Natural killer cell (primary cell): ENCODE measurements around the gene KATNIP. TPM values are rescaled to one million over a fixed set of nuclear protein-coding genes. Genes with fewer than 3 reads are reported as not detected.

Experiments
- ATAC-seq, 3 donors: fragments of 150-1000 bp in 2 of 3; fragments of 200-7000 bp in 1 of 3; cut with Tn5 transposase; 1 replicate in 1 of 3; 2 replicates in 2 of 3; pipeline ENCODE4 v1.10.0; 2021; ENCODE audit warnings: mild to moderate bottlenecking in 2 of 3, moderate library complexity in 2 of 3
- DNase-seq, 2 donors: peaks; one replicate each; pipeline versions ENCODE4 v3.0.0 to v3.0.0-alpha.2; 2013 to 2021; ENCODE audit warnings: mixed read lengths in 1 of 2
- H3K27ac ChIP-seq: one replicate; pipeline ENCODE4 v1.5.1; 2013; ENCODE audit warnings: mild to moderate bottlenecking, low read length
- H3K27me3 ChIP-seq: one replicate; pipeline ENCODE4 v1.6.1; 2013; ENCODE audit warnings: low read length; ENCODE audit not compliant: control insufficient read depth, insufficient read depth
- H3K36me3 ChIP-seq: one replicate; pipeline ENCODE4 v1.6.1; 2013; ENCODE audit warnings: low read length; ENCODE audit not compliant: control insufficient read depth, insufficient read depth
- H3K4me1 ChIP-seq: one replicate; pipeline ENCODE4 v1.6.1; 2013; ENCODE audit warnings: low read length; ENCODE audit not compliant: control insufficient read depth, insufficient read depth
- H3K4me3 ChIP-seq: one replicate; pipeline ENCODE4 v1.5.1; 2013; ENCODE audit warnings: low read length
- H3K9me3 ChIP-seq: one replicate; pipeline ENCODE4 v1.6.1; 2013; ENCODE audit warnings: low read length; ENCODE audit not compliant: control insufficient read depth, insufficient read depth
- H3K27ac Mint-ChIP-seq, 2 donors: one replicate each; pipeline ENCODE4 v1.8.0; 2022; ENCODE audit warnings: mild to moderate bottlenecking in 2 of 2, mixed read lengths in 2 of 2, moderate library complexity in 1 of 2
- H3K27me3 Mint-ChIP-seq, 2 donors: one replicate each; pipeline ENCODE4 v1.8.0; 2022; ENCODE audit warnings: low read depth in 2 of 2, mixed read lengths in 2 of 2
- H3K36me3 Mint-ChIP-seq: one replicate; pipeline ENCODE4 v1.8.0; 2022; ENCODE audit warnings: mixed read lengths
- H3K4me1 Mint-ChIP-seq, 2 donors: one replicate each; pipeline ENCODE4 v1.8.0; 2022; ENCODE audit warnings: mixed read lengths in 2 of 2
- H3K4me3 Mint-ChIP-seq: one replicate; pipeline ENCODE4 v1.8.0; 2022; ENCODE audit warnings: mild to moderate bottlenecking, moderate library complexity, mixed read lengths
- H3K9me3 Mint-ChIP-seq, 2 donors: one replicate each; pipeline ENCODE4 v1.8.0; 2022; ENCODE audit warnings: mixed read lengths in 2 of 2
- CTCF ChIP-seq: fragments of 200-600 bp; IDR thresholded peaks from one replicate; pipeline ENCODE4 v1.8.0; 2022; ENCODE audit warnings: antibody characterized with exemption
- WGBS: methylation state at CpG from one replicate; pipeline ENCODE4 v1.1.7; 2013; ENCODE audit warnings: missing lambda C conversion rate; ENCODE audit not compliant: insufficient coverage; 5-methylcytosine and 5-hydroxymethylcytosine counted together
- intact Hi-C: fragments of 100-400 bp; cut with micrococcal nuclease; formaldehyde crosslinking; loops from one replicate; pipeline ENCODE4 v1.14.2; 2022
- total RNA-seq, 4 donors: library from RNA; stranded (reverse); fragments of 120-200 nt in 1 of 4; gene quantifications; one replicate each; pipeline versions ENCODE4 v1.2.3 to v1.2.4, GENCODE V29; 2013 to 2022

The KATNIP gene
- total RNA-seq, 3 donors from 2014 or later (not counting 1 experiment from before 2014, with no cell fraction given): 32.6 to 38.4 (median 32.7) TPM

- H3K27me3 Mint-ChIP-seq: no peaks in the 10 kb centered on the region
- H3K27me3 ChIP-seq: no peaks in the 10 kb centered on the region
- peak overlapping the region; percentile 99 to 100 for H3K27ac Mint-ChIP-seq
- peak overlapping the region; percentile 75 for H3K27ac ChIP-seq
- H3K36me3 ChIP-seq: no peaks in the 10 kb centered on the region
- H3K4me3 Mint-ChIP-seq: peak overlapping the region; percentile 99
- intact Hi-C loops: no loop called here
- H3K4me1 ChIP-seq: peaks cover 25% of the 10 kb centered on the region
- ATAC-seq (no peak), DNase-seq (no peak)
- peak overlapping the region; percentile 52 for H3K4me3 ChIP-seq
- peaks cover 49 to 51% of the 10 kb centered on the region in 2 donors for H3K4me1 Mint-ChIP-seq
- TF ChIP-seq CTCF: no peak
- WGBS: 50% methylated on average over 4 of the region's 4 CpGs
- no peaks in the 10 kb centered on the region for H3K36me3 Mint-ChIP-seq
- no peaks in the 10 kb centered on the region for H3K9me3 ChIP-seq
- H3K9me3 Mint-ChIP-seq: no peaks in the 10 kb centered on the region
Measured at GRCh38 chr16:27550582-27550920, 607 bp downstream of the KATNIP start.

GRCh38 chr16:27551036-27551435 lies 1.1 kb downstream of the KATNIP start:
- TF ChIP-seq CTCF: no peak
- Histone ChIP-seq H3K27ac (peak overlapping the region; percentile 75), H3K4me1 (peaks cover 25% of the 10 kb centered on the region), H3K9me3 (no peaks in the 10 kb centered on the region), H3K27me3 (no peaks in the 10 kb centered on the region), H3K4me3 (no peak overlapping the region), H3K36me3 (no peaks in the 10 kb centered on the region)
- H3K4me3 Mint-ChIP-seq: peak overlapping the region; percentile 59
- ATAC-seq: no peak
- H3K9me3 Mint-ChIP-seq: no peaks in the 10 kb centered on the region
- H3K27ac Mint-ChIP-seq: peak overlapping the region; percentile 99 to 100
- no peaks in the 10 kb centered on the region for H3K36me3 Mint-ChIP-seq
- WGBS: no CpG with 5 or more reads among the region's 1 CpG
- H3K27me3 Mint-ChIP-seq: no peaks in the 10 kb centered on the region
- DNase-seq: no peak
- H3K4me1 Mint-ChIP-seq: peaks cover 46 to 49% of the 10 kb centered on the region in 2 donors
- intact Hi-C loops: no loop called here

GRCh38 chr16:27556471-27556870 lies 6.5 kb downstream of the KATNIP start:
- no peak overlapping the region for H3K4me3 Mint-ChIP-seq
- no peaks in the 10 kb centered on the region for H3K27me3 Mint-ChIP-seq
- H3K36me3 Mint-ChIP-seq: no peaks in the 10 kb centered on the region
- no peak overlapping the region for H3K27ac Mint-ChIP-seq
- ATAC-seq: no peak
- H3K27ac ChIP-seq: no peak overlapping the region
- H3K9me3 Mint-ChIP-seq: no peaks in the 10 kb centered on the region
- DNase-seq: no peak
- H3K4me1 Mint-ChIP-seq: peaks cover 0 to 4% of the 10 kb centered on the region in 2 donors
- intact Hi-C loops: no loop called here
- H3K36me3 ChIP-seq: no peaks in the 10 kb centered on the region
- H3K27me3 ChIP-seq: no peaks in the 10 kb centered on the region
- H3K4me1 ChIP-seq: no peaks in the 10 kb centered on the region
- WGBS: no CpG with 5 or more reads among the region's 1 CpG
- no peak for TF ChIP-seq CTCF
- no peak overlapping the region for H3K4me3 ChIP-seq
- H3K9me3 ChIP-seq: no peaks in the 10 kb centered on the region

- Mint-ChIP-seq H3K36me3 (no peaks in the 10 kb centered on the region), H3K4me1 (peaks cover 0 to 11% of the 10 kb centered on the region in 2 donors), H3K27me3 (no peaks in the 10 kb centered on the region), H3K4me3 (no peak overlapping the region), H3K9me3 (no peaks in the 10 kb centered on the region), H3K27ac (no peak overlapping the region)
- 100% methylated on average over 3 of the region's 3 CpGs for WGBS
- no peaks in the 10 kb centered on the region for H3K9me3 ChIP-seq
- H3K27ac ChIP-seq: no peak overlapping the region
- no peak for TF ChIP-seq CTCF
- intact Hi-C loops: no loop called here
- no peak overlapping the region for H3K4me3 ChIP-seq
- no peaks in the 10 kb centered on the region for H3K4me1 ChIP-seq
- ATAC-seq (no peak), DNase-seq (no peak)
- H3K36me3 ChIP-seq: no peaks in the 10 kb centered on the region
- H3K27me3 ChIP-seq: no peaks in the 10 kb centered on the region
Measured at GRCh38 chr16:27558434-27558833, 8.5 kb downstream of the KATNIP start.
